Measurements from ENCODE around the gene AS3MT.

DNA sequence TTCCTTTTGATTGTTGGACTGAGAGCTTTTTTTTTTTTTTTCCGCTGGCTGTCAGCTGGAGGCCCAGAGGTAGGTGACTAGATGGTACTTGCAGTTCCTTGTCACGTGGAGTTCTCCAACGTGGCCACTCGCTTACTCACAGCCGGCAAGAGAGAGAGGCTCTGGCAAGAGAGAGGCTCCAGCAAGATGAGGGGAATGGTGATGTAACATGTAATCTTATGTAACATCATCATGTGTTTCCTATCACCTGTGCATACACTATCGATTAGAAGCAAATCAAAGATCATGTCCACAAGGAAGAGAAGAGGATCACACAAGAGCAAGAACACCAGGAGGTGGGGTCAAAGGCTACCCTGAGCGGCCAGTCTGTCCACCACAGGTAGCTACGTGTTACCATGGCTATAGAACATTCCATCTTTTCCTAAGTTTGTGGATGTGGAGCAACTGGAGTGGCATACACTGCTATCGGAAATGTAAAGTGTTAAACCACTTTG is 19.2 kb upstream of the AS3MT start:
- TF ChIP-seq, protein P1, sequence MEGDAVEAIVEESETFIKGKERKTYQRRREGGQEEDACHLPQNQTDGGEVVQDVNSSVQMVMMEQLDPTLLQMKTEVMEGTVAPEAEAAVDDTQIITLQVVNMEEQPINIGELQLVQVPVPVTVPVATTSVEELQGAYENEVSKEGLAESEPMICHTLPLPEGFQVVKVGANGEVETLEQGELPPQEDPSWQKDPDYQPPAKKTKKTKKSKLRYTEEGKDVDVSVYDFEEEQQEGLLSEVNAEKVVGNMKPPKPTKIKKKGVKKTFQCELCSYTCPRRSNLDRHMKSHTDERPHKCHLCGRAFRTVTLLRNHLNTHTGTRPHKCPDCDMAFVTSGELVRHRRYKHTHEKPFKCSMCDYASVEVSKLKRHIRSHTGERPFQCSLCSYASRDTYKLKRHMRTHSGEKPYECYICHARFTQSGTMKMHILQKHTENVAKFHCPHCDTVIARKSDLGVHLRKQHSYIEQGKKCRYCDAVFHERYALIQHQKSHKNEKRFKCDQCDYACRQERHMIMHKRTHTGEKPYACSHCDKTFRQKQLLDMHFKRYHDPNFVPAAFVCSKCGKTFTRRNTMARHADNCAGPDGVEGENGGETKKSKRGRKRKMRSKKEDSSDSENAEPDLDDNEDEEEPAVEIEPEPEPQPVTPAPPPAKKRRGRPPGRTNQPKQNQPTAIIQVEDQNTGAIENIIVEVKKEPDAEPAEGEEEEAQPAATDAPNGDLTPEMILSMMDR (IDR thresholded peaks at IDR 0.05; ENCODE audit: low read length): no peak
- TF ChIP-seq EZH2phosphoT487 (IDR thresholded peaks at IDR 0.05; ENCODE audit: low read length): no peak
- TF ChIP-seq EZH2 (optimal IDR thresholded peaks at IDR 0.05; ENCODE audit: low read depth, low read length): no peak

Data from MM.1S (cell line).